ENCODE measurements around the gene MTG1. TPM values are rescaled to one million over a fixed set of nuclear protein-coding genes. Genes with fewer than 3 reads are reported as not detected.
"Not testable (repeated sequence)": the region's sequence is repeated elsewhere in the genome, so short reads cannot be mapped to it uniquely, and the experiment has no call there.

MTG1 gene
- polyA plus RNA-seq, 3 donors: 65.7 to 92.6 (median 90.0) TPM

DNA sequence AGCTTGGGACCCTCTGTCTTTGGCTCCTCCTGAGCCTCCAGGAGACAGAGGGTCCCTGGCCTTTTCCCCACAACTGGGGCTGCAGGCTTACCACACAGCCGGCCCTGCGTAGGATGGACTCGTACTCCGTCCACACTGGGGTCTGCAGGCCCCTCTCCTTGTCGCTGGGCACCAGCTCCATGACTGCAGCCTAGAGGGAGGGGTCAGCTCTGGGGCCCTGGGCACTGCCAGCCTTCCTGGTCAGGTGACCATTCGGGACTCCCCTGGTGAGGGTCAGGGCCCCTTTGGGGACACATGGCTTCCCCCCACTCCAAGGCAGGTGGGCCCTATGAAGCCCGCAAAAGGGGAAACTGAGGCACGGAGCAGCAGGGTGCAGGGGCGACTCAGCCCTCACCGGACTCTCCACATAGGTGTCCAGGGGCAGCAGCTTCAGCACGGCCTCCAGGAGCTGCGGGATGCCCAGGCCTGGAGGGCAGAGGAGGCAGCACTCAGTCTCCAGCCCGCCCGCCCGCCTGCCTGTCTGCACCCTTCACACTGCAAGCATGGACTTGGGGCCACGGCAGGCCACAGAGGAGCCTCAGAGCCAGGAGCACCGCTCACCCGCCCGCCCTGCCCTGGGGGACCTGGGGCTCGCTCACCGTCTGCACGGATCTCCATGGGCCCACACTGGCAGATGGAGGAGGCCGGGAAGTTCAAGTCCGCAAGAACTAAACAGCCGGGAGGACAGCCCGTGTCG, 37.2 kb upstream of the MTG1 start:
- no peak for DNase-seq

DNA sequence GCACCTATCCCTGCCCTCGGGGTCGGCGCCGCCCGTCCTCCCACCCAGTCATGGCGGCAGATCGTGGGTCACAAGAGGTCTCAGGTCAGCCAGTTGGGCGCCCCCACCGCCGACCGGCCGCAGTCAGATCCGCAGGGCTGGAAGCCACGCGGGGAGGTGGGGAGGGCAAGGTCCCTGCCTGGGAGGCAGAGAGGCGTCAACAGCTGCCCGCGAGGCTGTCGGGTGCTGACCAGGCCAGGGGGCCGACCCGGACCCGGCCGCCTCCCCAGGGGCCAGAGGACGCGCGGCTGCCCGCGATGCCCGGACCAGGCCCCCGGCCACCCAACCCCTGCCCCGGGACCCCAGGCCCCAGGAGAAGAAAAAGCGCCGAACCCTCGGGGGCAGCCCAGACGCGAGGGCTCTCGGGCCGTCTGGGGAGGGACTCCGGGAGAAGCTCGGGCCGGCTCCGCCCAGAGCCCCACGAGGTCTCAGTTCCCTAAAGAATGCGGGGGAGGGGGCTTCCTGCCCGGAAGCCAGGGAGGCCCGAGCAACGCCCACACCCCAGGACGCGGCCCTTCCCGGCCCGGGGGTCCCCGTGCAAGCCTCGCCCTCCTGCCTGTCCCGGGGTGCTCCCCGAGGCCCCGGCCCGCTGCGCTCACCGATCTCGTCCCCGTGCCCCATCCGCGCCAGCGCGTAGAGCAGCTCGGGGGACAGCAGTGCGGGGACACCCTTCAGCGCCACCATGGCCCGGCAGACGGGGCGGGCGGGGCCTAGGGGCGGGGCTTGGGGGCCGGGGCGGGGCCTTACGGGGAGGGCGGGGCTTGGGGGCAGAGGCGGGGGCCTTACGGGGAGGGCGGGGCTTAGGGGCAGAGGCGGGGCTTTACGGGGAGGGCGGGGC, 36.4 kb upstream of the MTG1 start, which contains the start of gene FUOM:
Gene FUOM, minus strand, starts transcription at position 735 of the 877 bp plus-strand sequence. Its CDS starts 12 bp downstream, at position 723.
- DNase-seq: peak; percentile 87

DNA sequence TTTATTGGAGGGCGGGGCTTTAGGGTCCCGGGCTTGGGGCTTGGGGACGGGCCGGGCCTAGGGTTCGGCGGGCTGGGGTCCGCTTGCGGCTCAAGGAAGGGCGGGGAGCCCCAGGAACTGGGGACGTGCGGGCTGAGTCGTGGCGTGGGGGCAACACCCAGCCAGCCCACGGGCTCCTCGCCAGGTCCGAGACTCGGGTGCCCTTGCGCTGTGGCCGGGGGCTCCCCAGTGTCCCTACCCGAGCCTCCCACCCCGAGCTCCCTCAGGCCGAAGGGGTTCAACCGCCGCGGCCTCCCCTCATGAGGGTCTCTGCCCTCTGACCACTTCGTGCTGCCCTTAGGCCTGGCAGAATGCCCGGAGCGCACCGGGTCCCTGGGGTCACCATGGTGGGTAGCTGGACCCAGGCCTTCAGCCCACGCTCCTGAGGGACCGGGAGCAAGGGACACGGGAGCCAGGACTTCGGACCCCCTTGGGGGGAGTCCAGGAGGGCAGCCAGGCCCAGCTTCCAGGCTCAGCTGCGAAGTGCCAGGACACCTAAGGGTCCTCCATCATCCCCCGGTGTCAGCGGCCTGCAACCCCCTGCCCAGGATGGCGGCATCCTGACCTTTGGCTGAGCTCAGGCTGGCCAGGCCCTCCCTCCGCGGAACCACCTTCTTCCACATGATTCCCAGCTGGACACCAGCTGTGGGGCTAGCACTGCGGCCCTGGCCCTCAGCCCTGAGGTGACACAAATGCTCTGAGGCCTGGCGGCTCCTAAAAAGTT, 35.6 kb upstream of the MTG1 start:
- no peak for DNase-seq

DNA sequence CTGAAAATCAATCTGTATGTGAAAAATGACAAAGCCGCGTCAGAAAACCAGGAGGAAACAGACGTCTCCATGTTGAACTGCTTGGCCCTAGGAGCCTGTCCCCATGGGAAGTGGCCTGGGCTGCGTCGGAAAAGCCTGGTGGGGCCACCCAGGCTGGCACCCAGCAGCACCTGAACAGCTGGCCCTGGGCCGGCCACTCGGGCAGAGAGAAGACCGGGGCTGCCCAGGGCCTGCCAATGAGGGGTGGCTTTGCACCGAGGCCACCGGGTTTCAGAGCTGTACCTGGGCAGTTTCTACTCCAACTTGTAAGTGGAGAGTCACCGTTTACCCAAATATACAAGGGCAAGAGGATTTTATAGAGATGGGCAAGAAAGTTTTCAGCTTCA, 35.0 kb upstream of the MTG1 start:
- DNase-seq: no peak

DNA sequence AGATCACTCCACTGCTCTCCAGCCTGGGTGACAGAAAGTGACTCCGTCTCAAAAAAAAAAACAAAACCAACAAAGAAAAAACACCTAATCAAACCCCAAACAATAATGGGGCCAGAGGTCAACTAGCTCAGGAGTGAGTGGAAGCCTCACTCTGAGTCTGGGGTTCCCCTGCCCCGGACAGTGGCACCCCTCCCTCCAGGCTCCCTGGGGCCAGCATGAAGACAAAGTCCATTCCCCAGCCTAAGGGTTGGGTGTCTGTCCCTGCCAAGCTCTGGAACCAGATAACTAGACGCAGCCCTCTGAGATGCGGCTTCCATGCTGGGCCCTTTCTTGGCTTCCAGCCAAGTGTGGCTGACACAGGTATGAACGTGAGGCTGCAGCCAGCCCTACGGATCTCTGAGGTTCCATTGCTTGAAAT, 34.4 kb upstream of the MTG1 start:
- DNase-seq: no peak

DNA sequence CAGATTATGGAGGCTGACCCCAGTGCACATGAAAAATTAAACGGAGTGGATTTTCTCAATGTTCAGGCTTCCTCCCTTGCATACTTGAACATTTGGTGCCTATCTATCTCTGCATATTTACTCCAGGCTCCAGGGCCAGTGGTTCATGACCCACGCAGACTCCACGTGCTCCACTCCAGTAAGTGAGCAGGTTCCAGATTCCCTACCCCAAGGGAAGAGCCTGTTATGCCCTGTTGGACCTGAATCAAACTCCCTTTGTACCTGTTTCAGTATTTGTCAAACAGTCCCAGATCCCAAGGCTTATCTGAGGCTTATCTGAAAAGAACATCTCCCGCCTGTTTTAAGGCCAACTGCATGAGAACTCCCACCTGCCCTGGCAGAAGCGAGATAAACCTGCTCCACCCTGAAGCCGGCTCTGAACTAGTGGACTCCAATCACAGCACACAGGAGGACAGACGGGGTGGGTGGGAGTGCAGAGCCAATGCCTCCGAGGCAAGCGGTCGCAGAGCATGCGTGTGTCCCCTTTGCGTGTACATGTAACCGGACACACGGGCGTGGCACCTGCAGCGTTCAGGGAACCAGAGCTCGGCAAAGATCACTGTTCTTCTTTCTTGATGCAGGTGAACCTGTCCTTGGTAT, 33.9 kb upstream of the MTG1 start:
- no peak for DNase-seq

DNA sequence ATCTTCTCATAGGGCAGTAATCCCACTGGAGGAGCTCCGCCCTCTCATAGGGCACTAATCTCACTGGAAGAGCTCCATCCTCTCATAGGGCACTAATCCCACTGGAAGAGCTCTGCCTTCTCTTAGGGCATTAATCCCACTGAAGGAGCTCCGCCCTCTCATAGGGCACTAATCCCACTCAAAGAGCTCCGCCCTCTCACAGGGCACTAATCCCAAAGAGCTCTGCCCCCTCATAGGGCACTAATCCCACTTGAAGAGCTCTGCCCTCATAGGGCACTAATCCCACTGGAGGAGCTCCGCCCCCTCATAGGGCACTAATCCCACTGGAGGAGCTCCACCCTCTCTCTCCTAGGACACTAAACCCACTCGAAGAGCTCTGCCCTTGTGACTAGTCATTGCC, 32.7 kb upstream of the MTG1 start:
- DNase-seq: no peak

DNA sequence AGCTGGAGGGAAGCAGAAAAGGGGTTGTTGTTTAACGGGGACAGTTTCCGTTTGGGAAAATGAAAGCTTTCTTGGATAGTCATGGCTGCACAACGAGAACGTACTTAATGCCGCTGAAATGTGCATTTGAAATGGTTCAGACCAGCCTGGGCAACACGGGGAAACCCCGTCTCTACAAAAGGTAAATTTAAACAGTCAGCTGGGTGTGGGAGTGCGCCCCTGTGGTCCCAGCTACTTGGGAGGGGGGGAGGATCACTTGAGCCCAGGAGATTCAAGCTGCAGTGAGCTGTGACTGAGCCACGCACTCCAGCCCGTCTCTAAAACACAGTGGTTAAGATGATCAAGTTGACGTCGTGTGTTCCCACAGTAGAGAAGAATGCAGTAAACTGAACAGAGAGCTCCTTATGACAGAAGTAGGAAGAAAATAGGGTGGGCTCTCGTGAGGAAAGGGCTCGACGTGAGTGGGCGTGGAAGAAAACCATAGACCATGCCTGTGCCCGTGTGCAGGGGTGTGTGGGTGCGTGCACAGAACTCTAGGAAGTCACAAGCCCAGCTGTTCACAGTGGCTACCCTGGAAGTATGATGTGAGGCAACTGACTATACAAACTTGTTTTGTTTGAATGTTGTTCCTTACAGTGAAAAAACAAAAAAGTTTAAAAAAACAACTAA, 32.0 kb upstream of the MTG1 start:
- no peak for DNase-seq

DNA sequence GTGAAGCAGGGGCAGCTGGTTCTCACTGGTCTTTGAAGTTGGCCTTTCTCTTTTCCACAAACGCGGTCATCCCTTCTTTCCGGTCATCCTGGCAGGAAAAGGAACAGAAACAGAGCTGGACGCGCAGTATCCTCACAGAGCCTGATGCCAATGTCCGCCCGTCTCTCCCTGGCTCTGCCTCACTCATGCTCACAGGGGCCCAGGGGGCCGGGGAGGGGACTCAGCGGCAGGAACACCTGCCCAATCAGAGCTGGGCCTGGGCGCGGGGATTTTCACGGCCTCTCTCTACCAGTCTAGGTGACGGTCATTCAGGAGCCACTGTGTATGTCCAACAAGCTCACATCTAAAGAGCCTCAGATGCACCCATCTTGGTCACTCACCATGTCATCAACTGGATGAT, 31.1 kb upstream of the MTG1 start:
- no peak for DNase-seq

DNA sequence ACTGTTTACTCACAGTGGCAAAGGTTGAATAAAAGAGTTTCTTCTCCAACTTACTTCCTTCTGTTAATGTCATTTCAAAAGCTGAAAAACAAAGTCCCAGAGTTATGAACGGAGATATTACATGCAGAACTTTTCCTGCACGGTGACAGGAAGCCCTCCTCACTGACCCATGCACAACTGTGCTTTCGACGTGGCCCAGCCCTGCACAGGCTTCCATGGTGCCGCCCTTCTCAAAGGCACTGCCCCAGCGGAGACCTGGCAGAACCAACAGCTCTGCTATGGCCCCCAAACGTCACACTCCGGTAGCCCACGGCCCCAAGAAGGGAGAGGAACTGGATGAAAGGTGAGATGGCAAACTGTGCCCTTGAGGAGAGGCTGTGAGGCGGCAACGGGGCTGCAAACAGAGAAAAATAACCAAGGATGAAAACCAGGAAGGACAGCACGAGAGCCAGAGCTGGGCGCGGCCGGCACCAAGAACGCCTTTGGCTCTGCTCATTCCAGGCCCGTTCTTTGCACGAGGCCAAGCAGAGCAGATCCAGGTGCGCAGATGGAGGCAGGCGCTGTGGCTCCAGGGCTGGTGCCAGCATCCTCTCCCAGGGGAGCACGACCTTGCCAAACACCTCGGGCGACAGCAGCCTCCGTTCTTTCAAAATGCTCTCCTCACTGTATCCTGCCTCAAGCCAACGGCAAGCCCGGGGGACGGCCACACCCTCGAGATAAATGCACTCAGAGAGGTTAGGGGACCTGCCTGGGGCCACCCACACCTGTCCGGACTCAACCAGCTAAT, 29.1 kb upstream of the MTG1 start:
- DNase-seq: no peak

DNA sequence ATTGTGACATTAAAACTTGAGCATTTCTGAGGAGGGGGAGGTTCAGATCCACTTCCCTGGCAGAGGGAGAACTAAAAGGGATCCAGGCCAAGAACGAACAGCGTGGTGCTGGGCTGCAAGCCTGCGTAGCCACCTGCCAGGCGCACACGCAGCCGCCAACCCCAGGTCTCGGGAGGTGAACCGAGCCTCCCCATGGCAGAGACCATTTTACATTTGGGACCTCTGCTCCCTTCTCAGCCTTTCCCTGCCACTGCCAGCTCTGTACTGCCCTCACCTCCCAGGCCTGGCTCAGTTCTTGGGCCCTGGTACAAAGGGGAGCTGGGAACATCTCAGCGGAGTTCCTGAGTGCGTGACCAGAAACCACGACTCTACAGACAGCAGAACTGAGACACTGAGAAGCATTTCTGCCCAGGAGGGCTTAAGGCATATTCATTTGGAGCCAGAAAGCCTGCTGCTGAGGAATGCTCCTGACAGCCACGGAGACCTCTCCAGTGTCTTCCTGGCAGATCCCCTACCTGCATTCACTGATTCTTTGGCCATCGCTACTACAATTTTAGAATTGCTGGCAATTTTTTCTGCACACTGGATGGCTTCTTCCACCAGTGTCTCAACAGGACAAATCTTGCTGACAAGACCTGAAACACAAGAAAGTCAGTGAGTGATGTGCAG, 28.4 kb upstream of the MTG1 start:
- DNase-seq: no peak

DNA sequence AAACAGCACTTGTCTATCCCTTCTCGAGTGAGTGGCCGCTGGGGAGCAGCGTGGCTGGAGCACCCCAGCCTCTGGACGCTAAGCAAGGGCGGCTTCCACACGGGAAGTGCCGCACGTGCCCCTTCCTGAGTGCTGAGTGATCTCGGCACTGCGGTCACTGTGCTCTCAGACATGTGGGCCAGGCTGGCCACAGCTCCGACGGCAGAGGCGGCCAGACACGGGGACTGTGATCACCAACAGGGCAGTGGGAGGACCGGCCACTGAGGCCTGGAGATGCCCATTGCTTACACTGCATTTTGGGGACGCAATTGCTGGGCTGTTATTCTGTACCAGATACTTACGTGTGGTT, 27.9 kb upstream of the MTG1 start:
- no peak for DNase-seq

DNA sequence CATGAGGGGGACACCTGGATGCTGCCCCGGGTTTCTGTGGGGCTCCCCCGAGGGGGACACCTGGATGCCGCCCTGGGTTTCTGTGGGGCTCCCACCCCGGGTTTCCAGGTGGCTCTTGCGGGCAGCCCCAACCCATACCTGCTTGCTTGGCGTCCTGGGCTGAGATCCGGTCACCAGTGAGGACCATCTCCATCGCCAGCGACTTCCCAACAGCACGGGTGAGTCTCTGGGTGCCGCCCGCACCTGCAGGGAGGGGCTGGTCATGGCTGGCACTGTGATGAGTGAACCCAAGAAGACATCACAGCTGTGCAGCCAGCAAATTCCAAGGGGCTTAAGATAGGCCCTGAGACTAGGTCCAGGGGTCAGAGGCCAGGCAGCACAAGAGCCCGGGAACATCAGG, 27.2 kb upstream of the MTG1 start:
- DNase-seq: no peak

DNA sequence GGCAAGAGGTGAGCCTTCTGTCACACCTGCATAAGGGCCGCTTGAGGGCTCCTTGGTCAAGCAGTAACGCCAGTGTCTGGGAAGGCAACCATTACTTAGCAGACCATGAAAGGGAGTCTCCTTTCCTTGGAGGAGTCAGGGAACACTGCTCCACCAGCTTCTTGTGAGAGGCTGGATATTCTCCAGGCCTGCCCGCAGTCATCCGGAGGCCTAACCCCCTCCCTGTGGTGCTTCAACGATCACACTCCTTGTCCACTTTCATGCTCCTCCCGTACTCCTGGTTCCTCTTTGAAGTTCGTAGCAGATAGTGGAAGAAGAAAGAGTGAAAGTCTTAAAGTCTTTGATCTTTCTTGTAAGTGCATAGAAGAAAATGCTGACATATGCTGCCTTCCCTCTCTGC, 26.5 kb upstream of the MTG1 start:
- not testable (repeated sequence) for DNase-seq

DNA sequence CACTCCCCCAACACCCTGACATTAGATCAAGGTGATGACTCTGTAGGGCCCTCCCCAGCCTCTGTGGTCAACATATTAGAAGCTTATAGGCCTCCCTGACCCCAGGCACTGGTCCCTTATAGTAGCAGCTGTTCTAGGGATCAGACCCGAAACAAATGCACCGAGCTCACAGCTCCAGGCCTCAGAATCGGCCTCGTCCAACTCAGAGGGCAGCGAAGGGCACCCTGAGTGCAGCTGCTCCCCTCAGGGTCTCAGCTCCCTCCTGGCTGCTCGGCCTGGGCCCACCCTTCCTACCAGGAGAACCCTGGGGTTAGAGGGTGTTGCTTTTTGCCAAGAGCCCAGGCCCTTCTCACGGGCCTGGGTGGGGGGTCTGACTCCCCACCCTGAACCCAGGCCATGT, 25.8 kb upstream of the MTG1 start:
- DNase-seq: no peak

DNA sequence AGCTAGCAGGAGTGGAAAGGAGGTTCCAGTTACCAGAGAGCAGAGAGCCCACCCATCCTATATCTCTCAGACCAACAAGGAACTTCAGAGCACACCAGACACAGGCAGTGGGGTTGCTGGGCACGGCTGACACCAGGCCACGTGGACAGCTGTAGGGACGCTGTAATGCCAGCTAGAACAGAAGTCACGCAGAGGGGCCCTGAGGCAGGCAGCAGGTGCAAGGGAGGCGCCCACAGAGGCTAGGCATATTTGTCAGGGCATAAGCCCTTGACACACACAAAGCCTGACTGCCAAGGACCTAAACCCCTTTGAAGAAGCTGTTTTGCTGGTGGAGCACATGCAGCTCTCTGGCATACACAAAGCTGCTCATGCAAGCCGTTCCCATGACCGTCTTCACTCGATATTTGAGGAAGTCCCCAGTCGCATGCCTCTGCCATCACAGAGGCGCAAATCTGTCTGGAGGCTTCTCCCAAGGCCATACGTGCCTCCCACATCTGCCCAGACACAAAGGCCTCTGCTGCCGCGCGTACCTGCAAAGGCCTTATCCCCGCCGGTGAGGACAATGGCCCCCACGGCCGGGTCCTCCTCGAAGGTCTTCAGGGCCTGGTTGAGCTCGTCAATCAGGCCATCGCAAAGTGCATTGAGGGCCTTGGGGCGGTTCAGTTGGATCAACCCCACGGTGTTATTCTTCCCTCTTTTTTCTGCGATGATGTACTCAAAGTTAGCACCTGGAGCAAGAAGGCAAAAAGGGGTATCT, 23.7 kb upstream of the MTG1 start:
- DNase-seq: no peak

DNA sequence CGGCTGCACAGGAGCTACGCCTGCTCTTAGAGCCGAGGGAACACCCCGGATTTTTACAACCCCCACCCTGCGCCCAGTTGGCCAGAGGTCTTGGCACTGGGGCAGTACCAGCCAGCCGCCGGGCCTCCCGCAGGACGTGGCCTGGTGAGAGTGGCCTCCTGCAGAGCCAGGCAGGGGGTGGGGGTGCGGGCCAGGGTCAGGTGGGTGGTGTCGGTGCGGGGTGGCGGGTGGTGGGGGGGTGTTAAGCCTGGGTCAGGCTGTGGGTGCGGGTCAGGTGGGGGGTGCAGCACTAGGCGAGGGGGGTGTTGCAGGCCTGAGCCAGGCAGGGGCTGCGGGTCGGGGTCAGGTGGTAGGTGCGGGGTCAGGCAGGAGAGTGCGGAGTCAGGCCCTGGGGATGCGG, 21.4 kb upstream of the MTG1 start:
- no peak for DNase-seq

DNA sequence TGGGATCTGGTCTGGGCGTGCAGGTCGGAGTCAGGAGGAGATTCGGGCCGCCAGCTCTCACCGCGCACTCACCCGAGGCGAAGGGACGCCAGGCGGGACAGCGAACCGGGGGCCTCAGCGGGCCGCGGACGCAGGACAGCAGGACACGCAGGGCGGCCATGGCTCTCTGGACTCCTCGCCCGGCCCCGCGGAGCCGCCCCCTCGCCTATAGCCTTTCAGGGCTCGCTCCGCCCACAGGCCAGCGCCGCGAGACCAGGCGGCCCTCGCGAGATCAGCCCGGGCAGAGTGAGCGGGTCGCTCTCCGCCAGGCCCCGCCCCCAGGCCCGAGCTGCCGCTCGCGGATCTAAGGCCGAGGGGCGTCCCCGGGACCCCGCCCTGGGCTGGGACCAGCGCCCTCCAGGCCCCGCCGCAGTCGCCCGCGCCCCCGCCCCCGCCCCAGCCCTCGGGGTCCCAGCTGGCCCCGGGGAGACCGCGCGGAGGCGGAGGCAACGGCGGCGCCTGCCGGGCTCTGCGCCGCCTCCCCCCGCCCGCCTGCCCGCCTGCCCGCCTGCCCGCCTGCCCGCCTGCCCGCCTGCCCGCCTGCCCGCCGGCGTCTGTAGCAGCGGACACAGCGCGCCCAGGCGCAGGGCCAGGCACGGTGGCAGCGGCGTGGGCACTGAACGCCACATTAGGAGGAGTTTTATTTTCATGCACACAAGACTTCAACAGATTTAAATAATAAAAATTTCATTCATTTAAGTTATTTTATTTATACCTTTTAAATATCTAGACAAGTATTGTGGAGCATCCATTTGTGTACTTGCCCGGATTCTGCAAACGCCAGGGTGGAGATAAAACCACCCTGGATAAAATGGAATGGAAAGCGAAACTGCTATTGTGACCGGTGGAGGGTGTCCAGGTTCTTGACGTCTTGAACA, 20.5 kb upstream of the MTG1 start, which contains the start of gene ECHS1:
Gene ECHS1, minus strand, starts transcription at position 181 of the 917 bp plus-strand sequence. Its CDS starts 21 bp downstream, at position 160.
- DNase-seq: peak; percentile 95

Data from renal pelvis (tissue), 4 donors.